NCI-H2029 (cell line): Measurements from ENCODE around the gene IL1RL2.

Experiments used
- DNase-seq: peaks from one replicate; lab custom pipeline; 2025; lab: John Stamatoyannopoulos, UW

IL1RL2 gene

GRCh38 chr2:102158011-102158755, 28.6 kb upstream of the IL1RL2 start:
- DNase-seq, result no peak

GRCh38 chr2:102159295-102159694, 27.5 kb upstream of the IL1RL2 start:
- DNase-seq, result no peak

GRCh38 chr2:102166189-102166845, 20.5 kb upstream of the IL1RL2 start:
- no peak for DNase-seq

GRCh38 chr2:102168026-102168771, 18.6 kb upstream of the IL1RL2 start:
- no peak for DNase-seq

- DNase-seq, result no peak
Measured at GRCh38 chr2:102171946-102172345, 14.9 kb upstream of the IL1RL2 start.

- no peak for DNase-seq
Measured at GRCh38 chr2:102172745-102173144, 14.1 kb upstream of the IL1RL2 start.

GRCh38 chr2:102176172-102176571, 10.7 kb upstream of the IL1RL2 start:
- no peak for DNase-seq

GRCh38 chr2:102177814-102178478, 8.9 kb upstream of the IL1RL2 start:
- DNase-seq, result no peak

- no peak for DNase-seq
Measured at GRCh38 chr2:102179061-102179460, 7.8 kb upstream of the IL1RL2 start.

- DNase-seq, result no peak
Measured at GRCh38 chr2:102179788-102180686, 6.8 kb upstream of the IL1RL2 start.

GRCh38 chr2:102180687-102180999, 6.2 kb upstream of the IL1RL2 start:
- DNase-seq, result no peak

GRCh38 chr2:102181376-102181775, 5.4 kb upstream of the IL1RL2 start:
- DNase-seq, result no peak

GRCh38 chr2:102181919-102182635, 4.7 kb upstream of the IL1RL2 start:
- no peak for DNase-seq

GRCh38 chr2:102184018-102184417, 2.8 kb upstream of the IL1RL2 start:
- no peak for DNase-seq

GRCh38 chr2:102184568-102184967, 2.3 kb upstream of the IL1RL2 start:
- DNase-seq, result no peak

- DNase-seq, result no peak
Measured at GRCh38 chr2:102185347-102185746, 1.5 kb upstream of the IL1RL2 start.

GRCh38 chr2:102187496-102188150, 800 bp downstream of the IL1RL2 start:
- DNase-seq, result no peak

- no peak for DNase-seq
Measured at GRCh38 chr2:102190430-102191107, 3.7 kb downstream of the IL1RL2 start.

GRCh38 chr2:102191501-102191900, 4.7 kb downstream of the IL1RL2 start:
- no peak for DNase-seq

GRCh38 chr2:102193074-102193473, 6.3 kb downstream of the IL1RL2 start:
- DNase-seq, result no peak
